KG1 (cell line): Measurements from ENCODE around the gene USP17L29.
"Not testable (repeated sequence)": the region's sequence is repeated elsewhere in the genome, so short reads cannot be mapped to it uniquely, and the experiment has no call there.

ENCODE experiments used
- DNase-seq: peaks from one replicate; lab custom pipeline; 2025; lab: John Stamatoyannopoulos, UW

The USP17L29 gene

GRCh38 chr4:9353338-9353737, at the start of gene USP17L29:
Gene USP17L29, plus strand, starts transcription at chr4:9353638. Its CDS starts 0 bp downstream, at chr4:9353638.
- not testable (repeated sequence) for DNase-seq

DNA sequence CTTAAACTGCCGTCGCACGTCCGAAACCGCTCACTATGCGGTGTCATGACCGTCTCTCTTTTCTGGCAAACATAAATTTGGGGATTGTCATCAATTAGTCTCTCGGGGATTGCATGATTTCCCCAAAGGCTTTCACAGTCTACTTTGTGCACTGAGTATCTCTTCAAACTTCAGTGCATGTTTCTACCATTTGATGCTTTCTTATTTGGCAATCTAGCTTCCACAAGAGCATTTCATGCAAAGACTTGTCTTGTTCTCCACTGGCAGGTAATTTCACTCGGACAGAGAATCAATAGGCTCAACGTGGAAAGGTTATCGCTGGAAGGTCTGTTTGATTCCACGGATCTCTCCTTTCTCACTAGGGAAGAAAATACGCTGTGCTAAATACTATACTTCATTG, 29.2 kb upstream of the USP17L29 start:
- not testable (repeated sequence) for DNase-seq

DNA sequence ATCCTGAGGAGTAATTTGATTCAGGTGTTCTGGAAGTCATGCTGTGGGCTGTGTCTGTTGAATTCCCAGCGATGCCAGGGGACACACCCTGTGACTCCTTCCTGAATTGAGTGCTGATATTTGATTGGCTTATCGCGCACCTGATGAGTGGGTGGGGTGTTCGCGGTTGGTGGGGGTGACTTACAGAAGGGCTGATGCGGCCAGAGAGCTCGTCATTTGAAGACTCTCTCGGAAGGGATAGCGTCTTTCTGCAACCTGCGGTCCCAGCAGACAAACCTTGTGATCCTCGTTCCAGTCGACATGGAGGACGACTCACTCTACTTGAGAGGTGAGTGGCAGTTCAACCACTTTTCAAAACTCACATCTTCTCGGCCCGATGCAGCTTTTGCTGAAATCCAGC, 28.6 kb upstream of the USP17L29 start, which contains the start of gene USP17L24:
Gene USP17L24 (plus strand): TSS at position 301 of the 400 bp plus-strand sequence. CDS start 0 bp downstream, at position 301.
- DNase-seq, result not testable (repeated sequence)

GRCh38 chr4:9329611-9330010, 23.8 kb upstream of the USP17L29 start, which contains the start of gene USP17L25:
Gene USP17L25, plus strand, starts transcription at chr4:9329911. Its CDS starts 0 bp downstream, at chr4:9329911.
- DNase-seq, result not testable (repeated sequence)

DNA sequence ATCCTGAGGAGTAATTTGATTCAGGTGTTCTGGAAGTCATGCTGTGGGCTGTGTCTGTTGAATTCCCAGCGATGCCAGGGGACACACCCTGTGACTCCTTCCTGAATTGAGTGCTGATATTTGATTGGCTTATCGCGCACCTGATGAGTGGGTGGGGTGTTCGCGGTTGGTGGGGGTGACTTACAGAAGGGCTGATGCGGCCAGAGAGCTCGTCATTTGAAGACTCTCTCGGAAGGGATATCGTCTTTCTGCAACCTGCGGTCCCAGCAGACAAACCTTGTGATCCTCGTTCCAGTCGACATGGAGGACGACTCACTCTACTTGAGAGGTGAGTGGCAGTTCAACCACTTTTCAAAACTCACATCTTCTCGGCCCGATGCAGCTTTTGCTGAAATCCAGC, 19.1 kb upstream of the USP17L29 start, which contains the start of gene USP17L26:
Gene USP17L26 (plus strand): TSS at position 301 of the 400 bp plus-strand sequence. CDS start 0 bp downstream, at position 301.
- DNase-seq, result not testable (repeated sequence)

DNA sequence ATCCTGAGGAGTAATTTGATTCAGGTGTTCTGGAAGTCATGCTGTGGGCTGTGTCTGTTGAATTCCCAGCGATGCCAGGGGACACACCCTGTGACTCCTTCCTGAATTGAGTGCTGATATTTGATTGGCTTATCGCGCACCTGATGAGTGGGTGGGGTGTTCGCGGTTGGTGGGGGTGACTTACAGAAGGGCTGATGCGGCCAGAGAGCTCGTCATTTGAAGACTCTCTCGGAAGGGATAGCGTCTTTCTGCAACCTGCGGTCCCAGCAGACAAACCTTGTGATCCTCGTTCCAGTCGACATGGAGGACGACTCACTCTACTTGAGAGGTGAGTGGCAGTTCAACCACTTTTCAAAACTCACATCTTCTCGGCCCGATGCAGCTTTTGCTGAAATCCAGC, 14.3 kb upstream of the USP17L29 start, which contains the start of gene USP17L5:
Gene USP17L5 (plus strand): TSS at position 301 of the 400 bp plus-strand sequence. CDS start 0 bp downstream, at position 301.
- not testable (repeated sequence) for DNase-seq

DNA sequence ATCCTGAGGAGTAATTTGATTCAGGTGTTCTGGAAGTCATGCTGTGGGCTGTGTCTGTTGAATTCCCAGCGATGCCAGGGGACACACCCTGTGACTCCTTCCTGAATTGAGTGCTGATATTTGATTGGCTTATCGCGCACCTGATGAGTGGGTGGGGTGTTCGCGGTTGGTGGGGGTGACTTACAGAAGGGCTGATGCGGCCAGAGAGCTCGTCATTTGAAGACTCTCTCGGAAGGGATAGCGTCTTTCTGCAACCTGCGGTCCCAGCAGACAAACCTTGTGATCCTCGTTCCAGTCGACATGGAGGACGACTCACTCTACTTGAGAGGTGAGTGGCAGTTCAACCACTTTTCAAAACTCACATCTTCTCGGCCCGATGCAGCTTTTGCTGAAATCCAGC, 9.6 kb upstream of the USP17L29 start, which contains the start of gene USP17L27:
Gene USP17L27 (plus strand): TSS at position 301 of the 400 bp plus-strand sequence. CDS start 0 bp downstream, at position 301.
- DNase-seq, result not testable (repeated sequence)

DNA sequence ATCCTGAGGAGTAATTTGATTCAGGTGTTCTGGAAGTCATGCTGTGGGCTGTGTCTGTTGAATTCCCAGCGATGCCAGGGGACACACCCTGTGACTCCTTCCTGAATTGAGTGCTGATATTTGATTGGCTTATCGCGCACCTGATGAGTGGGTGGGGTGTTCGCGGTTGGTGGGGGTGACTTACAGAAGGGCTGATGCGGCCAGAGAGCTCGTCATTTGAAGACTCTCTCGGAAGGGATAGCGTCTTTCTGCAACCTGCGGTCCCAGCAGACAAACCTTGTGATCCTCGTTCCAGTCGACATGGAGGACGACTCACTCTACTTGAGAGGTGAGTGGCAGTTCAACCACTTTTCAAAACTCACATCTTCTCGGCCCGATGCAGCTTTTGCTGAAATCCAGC, 4.8 kb upstream of the USP17L29 start, which contains the start of gene USP17L28:
Gene USP17L28 (plus strand): TSS at position 301 of the 400 bp plus-strand sequence. CDS start 0 bp downstream, at position 301.
- DNase-seq, result not testable (repeated sequence)

DNA sequence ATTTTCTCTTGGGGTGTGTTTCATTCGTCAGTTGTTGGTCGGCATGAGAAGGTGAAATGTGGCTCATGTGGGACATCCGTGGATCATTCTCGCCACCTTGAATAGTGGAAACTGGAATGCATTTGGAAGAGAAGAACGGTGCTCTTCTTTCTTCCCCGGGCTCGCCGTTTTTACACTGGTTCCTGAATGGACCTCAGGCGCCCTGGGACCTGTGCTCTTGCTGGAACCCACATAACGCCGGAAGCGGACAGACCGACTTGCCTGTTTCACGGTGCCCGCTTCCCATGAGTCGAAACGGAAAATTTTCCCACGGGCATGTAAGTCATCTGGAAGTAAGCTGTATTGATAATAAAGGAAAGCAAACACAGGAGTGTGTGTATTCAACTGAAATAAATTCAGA, 2.6 kb upstream of the USP17L29 start:
- DNase-seq, result not testable (repeated sequence)

DNA sequence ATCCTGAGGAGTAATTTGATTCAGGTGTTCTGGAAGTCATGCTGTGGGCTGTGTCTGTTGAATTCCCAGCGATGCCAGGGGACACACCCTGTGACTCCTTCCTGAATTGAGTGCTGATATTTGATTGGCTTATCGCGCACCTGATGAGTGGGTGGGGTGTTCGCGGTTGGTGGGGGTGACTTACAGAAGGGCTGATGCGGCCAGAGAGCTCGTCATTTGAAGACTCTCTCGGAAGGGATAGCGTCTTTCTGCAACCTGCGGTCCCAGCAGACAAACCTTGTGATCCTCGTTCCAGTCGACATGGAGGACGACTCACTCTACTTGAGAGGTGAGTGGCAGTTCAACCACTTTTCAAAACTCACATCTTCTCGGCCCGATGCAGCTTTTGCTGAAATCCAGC, 9.4 kb downstream of the USP17L29 start, which contains the start of gene USP17L30:
Gene USP17L30 (plus strand): TSS at position 301 of the 400 bp plus-strand sequence. CDS start 0 bp downstream, at position 301.
- DNase-seq, result not testable (repeated sequence)

DNA sequence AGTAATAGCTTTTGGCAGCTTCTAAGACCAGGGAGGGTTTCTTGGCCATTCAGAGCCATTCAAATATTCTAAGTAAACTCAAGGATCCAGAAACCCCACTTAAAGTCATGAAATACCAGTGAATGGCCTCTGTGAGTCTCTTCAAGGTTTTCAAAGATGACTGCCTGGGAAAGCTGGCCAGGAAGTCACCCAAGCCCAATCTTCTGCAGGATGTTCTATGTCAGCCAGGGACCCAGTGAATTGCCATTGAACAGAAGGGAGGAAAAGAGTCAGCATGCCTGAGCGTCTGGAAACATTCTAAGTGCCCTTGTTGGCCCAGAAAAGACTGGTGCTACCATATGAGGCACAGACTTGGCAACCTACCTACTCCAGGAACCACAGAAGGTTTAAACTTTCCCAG, 26.4 kb downstream of the USP17L29 start:
- DNase-seq, result not testable (repeated sequence)

DNA sequence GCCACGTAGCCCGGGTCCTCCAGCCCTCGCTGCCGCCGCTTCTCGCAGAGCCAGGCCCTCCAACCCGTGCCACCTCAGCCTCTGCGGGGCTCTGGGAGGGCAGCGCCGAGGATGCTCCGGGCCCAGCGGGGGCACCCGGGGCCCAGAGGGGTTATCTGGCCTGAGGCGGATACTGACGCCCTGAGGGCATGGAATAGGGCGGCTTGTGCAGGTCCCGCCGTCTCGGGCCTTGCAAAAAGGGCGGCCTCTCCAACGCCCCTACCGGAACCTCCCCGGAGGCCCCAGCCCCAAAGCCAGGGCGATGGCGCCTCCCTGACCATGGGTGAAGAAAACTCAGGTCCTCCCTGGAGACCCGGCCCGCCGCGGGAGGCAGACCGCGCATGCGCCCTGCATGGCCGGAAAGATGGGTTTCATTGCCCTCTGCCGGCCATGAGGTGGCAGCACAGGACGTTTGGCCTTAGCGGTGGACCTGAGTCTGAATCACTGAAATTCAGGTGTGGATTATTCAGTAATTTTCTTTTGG, 27.6 kb downstream of the USP17L29 start:
- DNase-seq, result not testable (repeated sequence)

- no peak for DNase-seq
Observed at GRCh38 chr4:9384126-9384525, 30.7 kb downstream of the USP17L29 start.

DNA sequence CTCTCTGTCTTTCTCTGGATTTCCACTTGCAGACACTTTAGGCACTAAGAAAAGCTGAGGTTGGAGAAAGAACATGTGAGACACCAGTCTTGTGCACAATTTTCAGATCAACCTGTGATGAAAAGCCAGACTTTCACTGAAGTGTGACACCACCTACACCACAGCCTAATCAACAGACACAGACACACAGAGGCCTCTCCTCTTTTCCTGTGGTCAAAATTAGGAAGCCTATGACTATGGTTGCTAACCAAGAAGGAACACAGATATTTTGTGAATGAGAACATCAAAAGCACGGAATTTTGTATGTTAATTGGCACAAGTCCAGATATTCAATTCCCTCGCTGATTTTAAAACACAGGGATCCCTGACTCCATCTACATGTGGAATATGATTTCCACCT, 35.6 kb downstream of the USP17L29 start:
- peak; percentile 22 for DNase-seq
